Measurements from ENCODE around the gene PAOX. TPM values are rescaled to one million over a fixed set of nuclear protein-coding genes. Genes with fewer than 3 reads are reported as not detected.
A peak's percentile ranks its signal among the peaks of the same experiment; 100 is the strongest.

Gene PAOX
- 1 to 10 TPM; 7.5 to 9.3 (median 8.3) TPM for total RNA-seq
- long read RNA-seq, donor 1, transcript PAOX-201 (7 exons, 1,858 nt): major isoform, 20 of 33 reads
- long read RNA-seq, donor 1, partial matches to known transcripts: 8 of 33 reads
- long read RNA-seq, donor 1, other reads (novel, unspliced or antisense): 3 of 33 reads
- long read RNA-seq, donor 2, partial matches to known transcripts: 0 of 1 reads
- long read RNA-seq, donor 2, other reads (novel, unspliced or antisense): 0 of 1 reads

- peak within 1 kb of the TSS; percentile 54 for H3K4me3 ChIP-seq
- H3K36me3 ChIP-seq (ENCODE audit: low read depth): no peaks in the 10 kb centered on the region
- H3K4me1 ChIP-seq (ENCODE audit: low read depth): peaks cover 13% of the 10 kb centered on the region
- TF ChIP-seq CTCF (IDR thresholded peaks at IDR 0.05): no peak
- no peaks in the 10 kb centered on the region for H3K9me3 ChIP-seq
- intact Hi-C loops (cut with DNase I, micrococcal nuclease): no loop called here
- ATAC-seq (peak; percentile 66), DNase-seq (peak; percentile 72 to 87 (median 82))
Observed at GRCh38 chr10:133379152-133379800, at the start of gene PAOX. Gene PAOX (plus strand): TSS chr10:133379262. CDS start chr10:133379317, 55 bp downstream.

GRCh38 chr10:133329491-133330202 is 49.4 kb upstream of the PAOX start:
- intact Hi-C loops (cut with DNase I, micrococcal nuclease): no loop called here
- Histone ChIP-seq H3K4me3 (no peak overlapping the region), H3K4me1 (ENCODE audit: low read depth) (peaks cover 19% of the 10 kb centered on the region)

GRCh38 chr10:133332936-133333699 is 45.9 kb upstream of the PAOX start:
- no peak for DNase-seq
- no peaks in the 10 kb centered on the region for H3K36me3 ChIP-seq (ENCODE audit: low read depth)
- no peaks in the 10 kb centered on the region for H3K9me3 ChIP-seq
- H3K4me3 ChIP-seq: no peak overlapping the region
- intact Hi-C loops (cut with DNase I, micrococcal nuclease): no loop called here
- peaks cover 19% of the 10 kb centered on the region for H3K4me1 ChIP-seq (ENCODE audit: low read depth)
- no peak for ATAC-seq
- TF ChIP-seq CTCF (IDR thresholded peaks at IDR 0.05): no peak

More at GRCh38 chr10:133329491-133330202, 49.4 kb upstream of the PAOX start:
- Histone ChIP-seq H3K9me3 (no peaks in the 10 kb centered on the region), H3K36me3 (ENCODE audit: low read depth) (no peaks in the 10 kb centered on the region)
- ATAC-seq (peak; percentile 93), DNase-seq (peak; percentile 80 to 92 (median 90))
- TF ChIP-seq CTCF (IDR thresholded peaks at IDR 0.05): peak; percentile 92

GRCh38 chr10:133334503-133335245 is 44.4 kb upstream of the PAOX start:
- ATAC-seq: peak; percentile 39
- intact Hi-C loops (cut with DNase I, micrococcal nuclease): no loop called here
- no peak for DNase-seq
- H3K4me1 ChIP-seq (ENCODE audit: low read depth): peaks cover 18% of the 10 kb centered on the region
- H3K4me3 ChIP-seq: no peak overlapping the region
- TF ChIP-seq CTCF (IDR thresholded peaks at IDR 0.05): no peak
- H3K36me3 ChIP-seq (ENCODE audit: low read depth): no peaks in the 10 kb centered on the region
- H3K9me3 ChIP-seq: no peaks in the 10 kb centered on the region
